NCI-H526 treated with DMSO at 0.1 percent for 48 hours (cell line): ENCODE results near the gene FOXK1.
"Not testable (repeated sequence)": the region's sequence is repeated elsewhere in the genome, so short reads cannot be mapped to it uniquely, and the experiment has no call there.

ENCODE experiments used
- DNase-seq: peaks from one replicate; lab custom pipeline; 2025; lab: John Stamatoyannopoulos, UW

Gene FOXK1

GRCh38 chr7:4681886-4682620 lies at the start of gene FOXK1:
TSS of gene FOXK1 (plus strand) at chr7:4682295. CDS start at chr7:4682309, 14 bp downstream.
- peak; percentile 36 for DNase-seq

- DNase-seq, result no peak
Measured at GRCh38 chr7:4633012-4633411, 49.1 kb upstream of the FOXK1 start.

- no peak for DNase-seq
Measured at GRCh38 chr7:4634166-4634565, 47.9 kb upstream of the FOXK1 start.

- DNase-seq, result no peak
Measured at GRCh38 chr7:4638781-4639575, 43.1 kb upstream of the FOXK1 start.

DNA sequence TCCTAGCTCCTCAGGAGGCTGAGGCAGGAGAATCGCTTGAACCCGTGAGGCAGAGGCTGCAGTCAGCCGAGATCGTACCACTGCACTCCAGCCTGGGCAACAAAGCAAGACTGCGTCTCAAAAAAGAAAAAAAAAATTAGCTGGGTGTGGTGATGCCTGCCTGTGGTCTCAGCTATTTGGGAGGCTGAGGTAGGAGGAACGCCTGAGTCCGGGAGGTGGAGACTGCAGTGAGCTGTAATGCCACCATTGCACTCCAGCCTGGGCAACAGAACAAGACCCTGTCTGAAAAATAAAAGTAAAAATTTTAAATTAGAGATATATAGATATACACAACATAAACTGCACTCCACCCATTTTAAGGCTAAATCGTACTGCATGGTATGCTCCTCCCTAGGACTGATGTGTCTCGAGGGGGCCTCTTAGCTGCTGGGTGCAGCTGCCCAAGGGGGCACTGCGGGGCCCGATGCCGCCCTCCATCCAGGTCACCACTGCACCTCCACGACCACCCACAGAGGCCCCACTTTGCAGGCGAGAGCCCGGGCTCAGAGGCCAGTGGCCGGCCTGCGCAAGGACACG lies 40.9 kb upstream of the FOXK1 start:
- peak; percentile 48 for DNase-seq

GRCh38 chr7:4641667-4642467 lies 40.2 kb upstream of the FOXK1 start:
- peak; percentile 80 for DNase-seq

GRCh38 chr7:4642468-4643203 lies 39.5 kb upstream of the FOXK1 start:
- no peak for DNase-seq

DNA sequence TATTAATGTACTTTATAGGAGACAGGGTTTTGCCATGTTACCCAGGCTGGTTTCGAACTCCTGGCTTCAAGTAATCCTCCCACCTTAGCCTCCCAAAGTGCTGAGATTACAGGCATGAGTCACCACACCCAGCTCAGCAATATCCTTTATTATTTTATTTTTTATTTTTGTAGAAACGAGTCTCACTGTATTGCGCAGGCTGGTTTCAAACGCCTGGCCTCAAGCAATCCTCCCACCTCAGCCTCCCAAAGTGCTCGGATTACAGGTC lies 39.0 kb upstream of the FOXK1 start:
- DNase-seq, result not testable (repeated sequence)

GRCh38 chr7:4645246-4645645 lies 36.8 kb upstream of the FOXK1 start:
- no peak for DNase-seq

- no peak for DNase-seq
Measured at GRCh38 chr7:4648111-4648510, 34.0 kb upstream of the FOXK1 start.

DNA sequence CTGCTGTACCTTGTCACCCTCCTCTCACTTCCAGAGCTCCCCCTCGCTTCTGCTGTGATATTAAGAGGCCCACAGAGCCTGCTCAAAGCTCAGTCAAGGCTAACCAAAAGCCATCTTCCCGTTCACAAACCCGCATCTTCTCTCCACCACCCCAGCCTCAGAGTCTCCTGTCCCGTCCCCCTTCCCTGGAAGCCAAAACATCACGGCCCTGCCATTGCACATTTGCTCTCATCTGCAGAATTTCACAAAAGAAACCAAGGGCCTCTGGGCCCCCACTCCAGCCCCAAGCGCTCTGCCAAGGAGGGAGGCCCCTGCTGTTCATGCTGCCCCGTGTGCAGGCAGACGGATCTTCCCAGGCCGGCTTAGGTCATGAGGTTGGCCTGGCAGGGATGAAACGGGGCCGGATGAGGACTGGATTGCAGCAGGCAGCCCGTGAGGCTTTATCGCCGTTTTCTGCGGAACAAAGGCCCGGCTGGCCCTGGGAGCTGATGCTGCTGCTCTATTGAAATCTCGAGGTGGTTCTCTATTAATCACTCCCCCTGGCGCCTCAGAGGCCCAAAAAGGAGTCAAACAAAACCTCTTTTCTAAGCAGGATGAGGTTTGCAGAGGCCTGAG lies 31.6 kb upstream of the FOXK1 start:
- no peak for DNase-seq

DNA sequence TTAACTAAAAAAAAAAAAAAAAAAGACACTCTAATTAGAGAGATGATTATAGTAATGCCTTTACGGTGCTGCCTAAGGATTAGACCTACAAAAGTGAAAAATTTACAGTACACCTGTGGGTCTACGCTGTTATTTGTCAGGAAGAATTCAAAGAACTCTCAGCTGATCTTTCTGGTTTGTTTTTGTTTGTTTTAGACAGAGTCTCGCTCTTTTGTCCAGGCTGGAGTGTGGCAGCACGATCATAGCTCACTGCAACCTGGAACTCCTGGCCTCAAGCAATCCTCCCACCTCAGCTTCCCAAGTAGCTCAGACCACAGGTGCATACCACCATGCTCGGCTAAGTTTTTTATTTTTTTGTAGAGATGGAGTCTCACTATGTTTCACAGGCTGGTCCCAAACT lies 28.3 kb upstream of the FOXK1 start:
- no peak for DNase-seq

GRCh38 chr7:4655311-4655710 lies 26.8 kb upstream of the FOXK1 start:
- no peak for DNase-seq

DNA sequence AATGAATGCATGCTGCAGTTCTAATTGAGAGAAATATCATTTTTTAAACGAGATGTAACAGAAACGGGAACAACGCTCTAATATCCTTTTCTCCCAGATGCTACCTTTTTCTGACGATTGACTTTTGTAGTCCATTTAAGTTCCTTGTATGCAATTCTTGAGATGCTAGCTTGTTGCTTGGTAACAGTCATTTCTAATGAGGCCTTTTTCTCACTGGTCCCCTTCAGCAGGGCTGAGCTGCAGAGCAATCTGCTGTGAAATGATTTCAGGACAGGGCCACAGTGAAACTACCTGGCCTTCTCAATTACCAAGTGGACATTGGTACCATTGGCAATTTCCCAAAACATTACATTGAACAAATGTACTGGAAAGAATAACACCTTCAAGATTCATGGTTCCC lies 26.2 kb upstream of the FOXK1 start:
- DNase-seq, result no peak

- no peak for DNase-seq
Measured at GRCh38 chr7:4657640-4658417, 24.3 kb upstream of the FOXK1 start.

DNA sequence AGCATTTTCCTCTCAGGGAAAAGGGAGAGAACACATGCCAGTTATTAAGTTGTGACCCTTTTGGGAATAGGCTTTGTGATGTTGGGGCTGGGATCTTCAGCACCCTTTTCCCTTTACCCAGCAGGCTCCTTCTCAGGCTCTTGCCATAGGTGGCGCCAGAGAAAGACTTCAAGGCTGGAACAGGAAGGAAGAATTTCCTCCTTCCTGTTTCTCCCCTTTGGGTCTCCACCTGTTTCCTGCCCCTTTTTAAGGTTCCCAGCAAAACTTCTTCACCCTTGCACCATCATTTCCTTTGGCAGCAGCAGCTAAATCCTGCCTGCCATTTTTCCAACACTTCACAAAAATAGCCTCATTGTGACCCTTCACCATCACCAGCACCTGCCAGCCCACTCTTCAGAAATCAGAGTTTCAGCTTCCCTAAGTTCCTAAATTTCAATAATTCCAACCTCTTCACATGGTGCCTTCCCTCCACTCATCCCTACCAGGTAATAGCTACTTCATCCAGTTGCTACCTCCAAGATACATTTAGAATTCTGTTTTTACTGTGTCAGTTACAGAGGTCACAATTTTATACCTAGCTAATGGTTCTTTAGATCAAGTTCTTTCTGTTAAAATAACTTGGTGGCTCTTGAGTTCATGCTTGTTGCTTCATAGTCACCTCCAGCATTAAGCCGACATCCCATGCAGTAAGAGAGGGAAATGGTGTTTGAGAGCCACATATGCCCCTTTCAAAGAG lies 22.4 kb upstream of the FOXK1 start:
- DNase-seq, result no peak

GRCh38 chr7:4661871-4662270 lies 20.2 kb upstream of the FOXK1 start:
- DNase-seq, result no peak

DNA sequence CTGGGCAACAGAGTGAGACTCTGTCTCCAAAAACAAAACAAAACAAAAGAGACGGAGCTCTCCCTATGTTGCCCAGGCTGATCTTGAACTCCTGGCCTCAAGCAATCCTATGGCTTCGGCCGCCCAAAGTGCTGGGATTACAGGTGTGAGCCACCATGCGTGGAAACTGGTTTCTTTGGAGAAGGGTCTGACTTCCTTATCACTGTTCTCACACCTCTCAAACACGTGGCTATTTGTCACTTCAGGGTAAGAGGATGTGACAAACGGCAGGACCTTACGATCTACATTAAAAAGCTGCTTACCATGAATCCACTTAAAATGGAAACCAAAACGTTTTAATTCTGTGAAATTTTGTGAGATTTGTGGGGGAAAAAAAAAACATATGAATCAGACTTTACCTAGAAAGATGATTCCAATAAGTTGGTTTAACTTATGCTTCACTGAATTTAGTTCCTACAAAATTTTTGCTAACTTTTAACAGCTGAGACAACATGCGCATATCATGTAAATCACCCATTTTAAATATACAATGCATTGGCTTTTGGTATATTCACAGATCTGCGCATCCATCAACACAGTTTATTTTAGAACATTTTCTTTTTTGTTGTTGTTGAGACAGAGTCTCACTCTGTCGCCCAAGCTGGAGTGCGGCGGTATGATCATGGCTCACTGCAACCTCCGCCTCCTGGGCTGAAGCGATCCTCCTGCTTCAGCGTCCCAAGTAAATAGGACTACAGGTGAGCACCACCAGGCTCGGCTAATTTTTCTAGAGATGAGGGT lies 18.7 kb upstream of the FOXK1 start:
- DNase-seq, result no peak

DNA sequence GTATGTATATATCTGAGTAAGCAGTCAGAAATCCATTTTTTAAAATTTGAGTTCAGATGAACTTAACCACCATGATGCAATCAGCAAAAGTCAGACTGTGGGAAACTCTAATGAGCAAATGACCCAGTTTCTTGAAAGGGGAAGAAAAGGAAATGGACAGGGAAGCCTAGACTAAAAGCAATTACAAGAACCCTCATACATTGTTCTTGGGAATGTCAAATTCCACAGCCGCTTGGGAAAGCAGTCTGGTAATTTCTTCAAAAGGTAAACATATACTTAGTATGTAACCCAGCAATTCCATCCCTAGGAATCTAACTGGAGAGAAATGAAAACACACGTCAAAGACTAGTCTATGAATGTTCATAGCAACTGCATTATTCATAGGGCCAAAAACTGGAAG lies 16.4 kb upstream of the FOXK1 start:
- DNase-seq, result no peak
